ENCODE results near the gene ITIH4.

GRCh38 chr3:52813810-52814209 lies 16.7 kb downstream of the ITIH4 start:
- TF ChIP-seq, protein P1, sequence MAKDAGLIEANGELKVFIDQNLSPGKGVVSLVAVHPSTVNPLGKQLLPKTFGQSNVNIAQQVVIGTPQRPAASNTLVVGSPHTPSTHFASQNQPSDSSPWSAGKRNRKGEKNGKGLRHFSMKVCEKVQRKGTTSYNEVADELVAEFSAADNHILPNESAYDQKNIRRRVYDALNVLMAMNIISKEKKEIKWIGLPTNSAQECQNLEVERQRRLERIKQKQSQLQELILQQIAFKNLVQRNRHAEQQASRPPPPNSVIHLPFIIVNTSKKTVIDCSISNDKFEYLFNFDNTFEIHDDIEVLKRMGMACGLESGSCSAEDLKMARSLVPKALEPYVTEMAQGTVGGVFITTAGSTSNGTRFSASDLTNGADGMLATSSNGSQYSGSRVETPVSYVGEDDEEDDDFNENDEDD (CRISPR knock-in tag; IDR thresholded peaks at IDR 0.05; ENCODE audit: borderline replicate concordance) = no peak
- no peak for TF ChIP-seq NFE2 (CRISPR knock-in tag; IDR thresholded peaks at IDR 0.05)
- no peak for TF ChIP-seq RAD51 (IDR thresholded peaks at IDR 0.05; ENCODE audit: borderline replicate concordance)
- no peak for TF ChIP-seq CEBPB (IDR thresholded peaks at IDR 0.05; ENCODE audit: borderline replicate concordance, low read depth, low read length)
- TF ChIP-seq ZFP82 (CRISPR knock-in tag; IDR thresholded peaks at IDR 0.05; ENCODE audit: borderline replicate concordance) = no peak
- TF ChIP-seq ZKSCAN8 (CRISPR knock-in tag; IDR thresholded peaks at IDR 0.05; ENCODE audit: borderline replicate concordance) = no peak
- TF ChIP-seq KAT8 (CRISPR knock-in tag; IDR thresholded peaks at IDR 0.05) = no peak
- TF ChIP-seq NCOA1 (CRISPR knock-in tag; IDR thresholded peaks at IDR 0.05) = no peak
- no peak for TF ChIP-seq HDAC2 (CRISPR knock-in tag; IDR thresholded peaks at IDR 0.05)
- TF ChIP-seq U2AF1 (optimal IDR thresholded peaks at IDR 0.05; ENCODE audit: low read depth, low read length) = no peak

Measured in HepG2 (cell line).